HG03575 (cell line): ENCODE measurements around the gene NCK1.

Experiments used
- ATAC-seq: cut with Tn5 transposase; IDR thresholded peaks from one replicate; pipeline ENCODE4 v1.9.1; 2021; ENCODE audit not compliant: unreplicated experiment, insufficient number of reproducible peaks, low FRiP score; ENCODE audit errors: extremely low read depth

The NCK1 gene

DNA sequence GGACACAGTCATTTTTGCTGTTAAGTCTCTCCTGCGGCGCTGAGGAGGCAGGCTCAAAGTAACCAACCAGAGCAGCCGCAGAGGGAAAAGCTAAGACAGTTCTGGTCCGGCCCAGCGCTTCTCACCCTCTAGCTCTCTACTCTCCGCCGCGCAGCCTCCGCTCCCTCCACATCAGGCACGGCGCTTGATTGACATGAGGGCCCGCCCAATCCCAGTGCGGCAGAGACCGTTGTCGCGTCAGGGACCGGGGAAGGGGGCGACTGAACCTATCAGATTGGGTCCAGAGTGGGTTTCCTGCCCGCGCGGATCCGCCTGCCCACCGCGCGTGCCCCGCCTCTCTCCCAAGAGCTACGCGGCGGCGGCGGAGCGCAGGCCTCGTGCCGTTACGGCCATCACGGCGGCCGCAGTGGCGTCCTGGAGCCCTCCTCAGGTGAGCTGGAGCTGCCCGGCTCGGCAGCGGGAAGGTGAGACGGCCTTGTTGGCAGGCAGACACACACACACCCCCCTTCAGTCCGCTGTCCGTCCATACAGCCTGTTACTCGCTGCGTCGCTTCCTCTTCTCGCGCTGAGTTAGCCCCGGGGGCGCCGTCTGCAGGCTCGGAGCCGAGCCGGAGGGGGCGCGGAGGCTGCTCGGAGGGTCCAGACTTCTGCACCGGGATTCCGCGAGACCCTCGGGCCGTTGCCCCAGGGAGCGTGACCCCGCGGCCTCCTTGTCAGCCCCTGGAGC lies at the start of gene NCK1:
Gene NCK1 (plus strand): TSS at position 319 of the 727 bp plus-strand sequence. CDS start 65,794 bp downstream, outside the sequence.
- ATAC-seq = peak; percentile 92

DNA sequence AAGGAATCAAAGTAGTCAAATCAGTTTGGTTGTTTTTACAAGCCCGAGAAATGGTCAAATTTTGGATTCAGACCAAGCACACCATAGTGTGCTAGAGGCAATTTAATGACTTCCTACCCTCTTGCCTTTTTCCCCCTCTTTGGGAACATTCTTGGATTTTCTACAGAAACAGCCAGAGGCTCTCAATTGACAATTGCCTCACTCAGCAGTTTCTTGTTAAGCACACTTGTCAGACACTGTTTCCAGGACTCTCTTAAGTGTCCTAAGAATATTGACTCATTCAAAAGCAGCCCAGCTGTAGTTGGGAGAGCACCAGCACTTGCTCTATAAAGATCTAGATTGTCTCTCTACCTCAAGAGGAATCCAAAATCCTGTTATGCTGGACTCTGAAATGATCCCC lies 44.6 kb upstream of the NCK1 start:
- ATAC-seq = no peak

DNA sequence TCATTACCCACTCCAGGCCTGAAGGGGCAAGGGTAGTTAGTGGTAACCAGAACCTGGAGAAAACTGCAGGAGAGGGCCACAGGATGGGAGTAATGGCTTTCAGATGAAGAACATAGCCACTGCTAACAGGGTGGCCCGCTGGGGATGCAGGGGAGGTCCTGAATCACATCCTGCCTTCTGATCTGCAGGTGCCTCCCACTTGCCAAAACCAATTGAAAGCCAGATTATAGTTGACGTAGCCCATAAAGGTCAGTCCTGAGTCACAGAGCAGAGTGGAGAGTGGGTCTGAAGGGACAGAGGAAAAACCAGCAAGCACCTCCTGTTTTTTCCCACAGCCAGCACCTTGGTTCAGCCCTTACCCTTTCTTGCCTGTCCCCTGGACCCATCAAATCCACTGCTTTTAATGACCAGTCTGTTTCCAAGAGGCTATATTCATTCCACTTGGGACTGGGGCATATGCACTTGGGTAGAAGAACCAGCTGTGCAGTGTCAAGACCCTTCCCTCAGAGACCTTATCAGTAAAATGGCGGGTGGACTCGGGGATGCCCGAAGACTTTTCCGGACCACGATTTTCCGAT lies 43.7 kb upstream of the NCK1 start:
- no peak for ATAC-seq

DNA sequence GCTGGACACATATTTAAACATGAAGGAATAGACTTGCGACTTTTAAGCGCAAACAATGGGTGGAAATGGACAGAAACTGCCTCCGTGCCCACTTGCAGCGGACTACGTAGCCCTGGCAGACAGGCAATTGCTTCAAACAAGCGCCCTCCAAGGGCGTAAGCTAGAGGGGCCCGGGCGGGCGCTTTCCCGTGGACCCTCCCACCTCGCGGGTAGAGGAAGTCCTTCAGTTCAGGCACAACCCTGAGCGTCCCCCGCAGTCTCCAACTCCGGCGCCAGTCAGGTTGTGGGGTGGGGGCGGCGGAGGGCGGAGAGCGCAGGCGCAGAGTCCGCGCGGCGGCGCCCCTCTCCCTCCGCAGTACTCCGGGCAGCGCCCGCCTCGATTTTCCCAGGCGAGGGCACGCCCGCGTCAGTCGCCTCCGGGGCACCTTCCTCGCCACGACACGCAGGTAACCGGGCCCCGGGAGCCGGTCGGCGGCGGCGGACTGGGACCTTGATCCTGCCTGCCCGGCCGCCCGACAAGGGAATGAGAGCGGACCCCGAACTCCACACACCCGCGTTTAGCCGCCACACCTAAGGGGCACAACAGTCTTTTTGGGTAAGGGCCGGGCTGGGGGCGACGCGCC lies 43.1 kb upstream of the NCK1 start, which contains the start of gene SLC35G2:
Gene SLC35G2 (plus strand): TSS at position 358 of the 623 bp plus-strand sequence. CDS start 35,335 bp downstream, outside the sequence.
- ATAC-seq = no peak

DNA sequence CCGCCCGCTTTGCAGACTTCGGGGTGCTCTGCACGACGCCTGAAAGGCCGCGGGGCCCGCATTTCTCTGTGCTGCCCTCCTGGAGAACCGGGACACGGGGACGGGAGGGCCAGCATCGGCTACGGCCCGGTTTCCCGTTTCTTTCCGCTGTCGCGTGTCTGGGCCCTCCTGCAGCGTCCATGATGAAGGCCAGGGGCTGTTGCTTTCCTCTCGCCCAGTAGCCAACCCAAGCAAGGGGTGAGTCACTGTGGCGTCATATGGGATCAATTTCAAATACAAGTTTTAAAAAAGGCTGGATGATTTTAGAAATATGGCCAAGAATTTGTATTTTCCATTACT lies 42.6 kb upstream of the NCK1 start:
- ATAC-seq = no peak

DNA sequence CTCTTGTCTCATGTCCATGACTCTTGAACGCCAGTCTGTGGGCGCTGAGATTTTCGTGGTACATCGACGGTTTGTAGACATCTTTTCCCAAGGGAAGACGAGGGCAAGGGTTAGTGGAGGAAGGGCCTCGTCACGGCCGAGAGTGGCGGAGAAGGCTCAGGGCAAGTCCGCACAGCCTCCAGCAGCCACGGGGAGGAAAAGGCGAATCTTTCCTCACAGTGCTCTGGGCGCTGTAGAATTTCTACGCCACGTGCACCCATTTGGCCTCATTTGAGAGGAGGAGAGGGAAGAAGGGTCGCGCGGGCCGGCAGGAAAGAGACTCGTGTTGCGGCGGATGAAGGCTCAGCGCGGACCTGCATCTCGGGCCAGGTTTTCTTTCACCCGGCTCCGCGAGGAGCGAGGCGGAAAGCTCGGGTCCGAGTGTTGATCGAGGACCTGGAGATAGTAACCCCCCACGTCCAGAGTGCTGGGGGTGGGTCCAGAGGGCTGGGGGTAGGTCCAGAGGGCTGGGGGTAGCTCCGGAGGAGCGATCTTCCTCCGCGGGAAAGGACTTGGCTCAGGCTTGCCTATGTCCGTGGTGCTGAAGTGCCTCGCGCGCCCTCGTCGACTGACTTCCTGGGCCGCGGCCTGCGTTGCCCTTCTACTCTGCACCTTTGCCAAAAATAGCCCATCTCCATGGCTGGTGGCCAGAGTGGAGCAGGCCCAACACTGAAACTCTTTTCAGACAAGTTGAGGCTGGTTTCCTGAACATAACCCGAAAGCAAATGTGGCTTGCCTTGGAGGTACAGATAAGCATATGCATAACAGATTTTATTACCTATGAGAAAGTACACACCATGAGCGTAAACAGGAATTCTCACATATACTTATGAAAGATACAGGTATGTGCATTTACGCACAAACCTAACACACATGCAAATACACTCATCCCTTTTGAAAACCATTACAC lies 42.0 kb upstream of the NCK1 start:
- no peak for ATAC-seq

DNA sequence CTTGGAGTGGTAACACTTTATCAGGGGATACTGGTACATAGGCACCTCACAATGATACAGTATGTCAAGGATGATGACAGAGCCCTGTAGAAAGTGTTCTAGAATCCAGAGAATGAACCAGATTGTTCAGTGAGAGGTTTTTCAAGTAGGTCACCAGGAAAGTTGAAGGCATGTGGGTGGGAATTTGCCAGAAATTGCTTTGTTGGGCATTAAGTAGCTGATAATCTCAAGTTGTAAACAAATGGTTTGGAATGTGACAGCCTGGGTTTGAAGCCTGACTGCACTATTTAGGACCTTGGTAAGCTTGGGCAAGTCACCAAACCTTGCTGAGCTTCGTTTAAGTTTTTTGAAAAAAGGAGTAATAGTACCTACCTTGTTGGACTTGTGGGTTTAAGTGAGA lies 30.5 kb upstream of the NCK1 start:
- no peak for ATAC-seq

DNA sequence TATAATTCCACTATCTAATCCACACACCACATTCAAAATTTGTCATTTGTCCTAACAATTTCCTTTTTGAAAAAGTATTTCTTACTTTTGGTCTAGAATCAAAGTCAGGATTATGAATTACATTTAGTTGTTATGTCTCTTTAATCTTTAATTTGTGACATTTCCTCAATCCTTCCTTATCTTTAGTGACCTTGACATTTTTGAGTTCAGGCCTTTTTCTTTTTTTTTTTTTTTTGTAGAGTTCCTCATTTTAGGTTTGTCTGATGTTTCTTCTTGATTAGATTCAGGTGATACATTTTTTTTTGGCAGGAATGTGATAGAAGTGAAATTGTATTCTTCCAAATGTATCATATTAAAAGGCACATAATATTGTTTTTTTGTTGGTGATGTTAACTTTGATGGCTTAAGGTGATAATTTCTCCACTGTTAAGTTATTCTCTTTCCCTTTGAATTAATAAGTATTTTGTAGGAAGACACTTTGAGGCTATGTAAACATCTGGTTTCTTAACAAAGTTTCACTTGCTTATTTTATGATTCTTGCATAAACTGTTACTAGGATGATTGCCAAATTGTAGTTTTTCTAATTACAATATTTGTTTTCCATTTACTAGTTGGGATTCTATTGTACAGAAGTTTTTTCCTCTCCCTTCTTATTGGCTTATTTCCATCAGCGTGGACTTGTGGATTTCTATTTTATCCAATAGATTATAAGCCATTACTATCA lies 26.8 kb upstream of the NCK1 start:
- no peak for ATAC-seq

DNA sequence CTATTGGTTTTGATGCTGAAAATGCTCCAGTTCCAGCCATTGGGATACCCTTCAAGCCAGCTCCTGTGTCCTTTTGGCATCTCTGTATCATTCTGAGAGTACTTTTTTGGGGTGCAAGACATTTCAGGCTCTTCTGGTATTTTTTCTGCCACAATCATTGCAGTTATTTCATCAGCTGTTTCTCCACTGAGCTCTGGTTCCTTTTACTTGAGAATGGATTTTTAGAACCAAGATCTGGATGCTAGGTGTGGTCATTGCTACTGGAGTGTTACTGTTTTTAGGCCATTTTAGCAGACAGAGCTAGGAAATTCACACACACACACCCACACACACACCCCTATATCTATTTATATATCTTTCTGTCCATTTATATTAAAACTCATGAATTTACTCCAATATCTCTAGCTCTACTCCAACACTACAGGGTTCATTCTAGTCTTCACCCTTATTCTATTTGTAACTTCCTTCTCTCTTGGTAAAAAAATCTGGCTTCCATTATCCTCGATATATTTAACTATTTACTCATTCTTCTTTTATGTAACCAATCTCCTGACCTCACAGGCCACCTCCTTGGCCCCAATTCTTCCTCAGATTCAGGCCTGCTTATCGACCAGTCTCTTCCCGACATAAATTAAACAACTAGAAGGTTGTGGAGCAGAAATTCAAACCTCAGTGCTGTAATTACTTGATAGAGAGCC lies 26.0 kb upstream of the NCK1 start:
- ATAC-seq = no peak

DNA sequence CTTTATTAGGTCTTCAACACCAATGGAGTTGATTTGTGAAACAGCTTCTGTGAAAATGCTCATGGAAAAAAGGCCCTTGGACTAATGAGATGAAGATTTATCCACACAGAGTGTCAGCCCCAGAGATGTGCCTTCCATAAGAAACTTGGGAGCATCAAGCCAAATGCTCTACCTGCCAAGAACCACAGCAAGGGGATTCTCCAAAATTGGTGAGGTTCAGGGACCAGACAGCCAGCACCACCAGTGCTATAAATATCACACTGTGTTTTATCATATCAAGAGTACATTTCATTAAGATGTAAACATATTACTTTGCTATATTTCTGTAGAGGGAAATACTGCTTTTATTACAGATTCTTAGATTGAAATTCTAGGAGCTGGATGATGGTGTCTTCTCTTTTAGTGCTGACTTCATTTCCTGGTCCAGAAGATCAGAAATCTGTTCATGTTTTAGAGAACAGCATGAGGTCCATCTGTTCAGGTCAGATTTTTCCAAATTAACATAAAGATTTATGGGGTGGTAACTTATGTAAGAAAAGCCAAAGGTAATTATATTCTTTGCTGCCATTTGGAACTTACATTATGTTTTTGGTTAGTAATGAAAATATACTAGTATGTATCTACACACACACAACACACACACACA lies 25.4 kb upstream of the NCK1 start:
- ATAC-seq = no peak

DNA sequence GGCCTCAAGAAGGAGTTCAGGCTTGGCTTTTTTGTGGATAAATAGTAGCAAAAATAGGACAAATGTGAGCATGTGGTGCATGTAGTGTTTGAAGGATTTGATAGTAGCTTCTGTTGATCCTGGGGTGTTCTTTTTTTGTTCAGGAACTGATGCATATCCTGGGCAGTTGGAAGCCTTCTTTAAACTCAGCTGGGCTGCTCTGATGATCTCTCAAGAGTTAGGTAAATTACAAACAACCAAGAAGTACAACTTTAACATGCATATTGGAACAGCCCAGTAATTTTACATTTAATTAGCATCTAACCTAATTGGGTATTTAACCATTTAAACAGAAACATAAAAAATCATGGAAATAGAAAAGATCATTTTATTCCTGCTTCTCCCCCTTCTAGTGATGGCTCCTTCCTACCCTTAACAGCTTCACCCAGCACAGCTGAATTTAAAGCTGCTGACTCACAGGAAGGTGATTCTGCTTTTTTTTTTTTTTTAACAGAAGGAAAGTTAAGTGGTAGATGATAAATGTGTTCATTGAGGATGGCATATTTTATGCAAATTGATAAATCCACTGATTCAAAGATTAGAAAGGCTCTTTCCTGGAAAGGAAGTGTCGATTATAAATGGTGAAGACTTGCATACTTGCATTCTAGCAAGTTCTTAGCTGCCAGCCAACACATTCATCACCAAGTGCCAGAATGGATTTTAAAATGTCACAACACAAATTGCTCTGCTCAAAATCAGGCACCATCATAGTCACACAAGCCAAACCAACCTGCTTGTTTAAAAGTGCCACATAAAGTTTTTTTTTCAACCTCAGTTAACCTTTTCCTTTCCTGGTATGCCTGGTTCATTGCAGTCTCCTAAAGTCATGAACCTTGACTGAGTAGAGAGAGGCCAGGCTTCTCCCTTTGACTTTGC lies 23.1 kb upstream of the NCK1 start:
- ATAC-seq = no peak

DNA sequence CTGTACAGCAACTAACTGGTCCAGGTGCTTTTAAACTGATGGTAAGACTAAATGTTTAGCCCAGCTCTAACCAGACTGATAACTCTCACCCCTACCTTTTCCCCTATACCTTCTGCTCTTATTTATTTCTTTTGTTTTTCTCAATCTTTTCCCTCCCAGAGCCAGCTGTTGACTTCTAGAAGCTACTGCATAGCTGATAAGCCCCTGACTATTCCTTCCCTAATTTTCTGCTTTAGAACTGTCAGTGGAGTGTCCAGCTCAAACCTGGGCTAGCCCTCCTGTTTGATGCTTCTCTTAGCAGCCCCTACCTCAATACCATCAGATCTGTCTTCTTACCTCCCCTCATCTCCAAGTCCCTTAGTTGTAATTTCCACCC lies 22.5 kb upstream of the NCK1 start:
- no peak for ATAC-seq

DNA sequence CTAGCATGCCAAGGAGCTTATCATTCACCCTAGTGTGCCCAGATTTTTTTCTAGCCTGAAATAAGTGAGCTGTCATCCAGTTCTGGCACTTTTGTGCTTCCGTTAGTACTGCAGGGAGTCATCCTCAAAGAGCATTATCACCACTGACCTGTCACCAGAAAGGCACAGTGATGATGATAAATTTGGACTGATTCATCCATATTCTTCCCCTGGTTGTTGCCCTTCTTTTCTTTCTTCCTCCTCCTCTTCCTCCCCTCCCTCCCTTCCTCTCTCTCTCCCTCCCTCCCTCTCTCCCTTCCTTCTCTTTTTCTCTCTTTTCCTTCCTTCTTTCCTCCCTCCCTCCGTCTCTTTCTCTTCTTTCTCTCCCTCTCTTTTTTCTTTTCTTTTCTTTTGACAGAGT lies 21.8 kb upstream of the NCK1 start:
- no peak for ATAC-seq

DNA sequence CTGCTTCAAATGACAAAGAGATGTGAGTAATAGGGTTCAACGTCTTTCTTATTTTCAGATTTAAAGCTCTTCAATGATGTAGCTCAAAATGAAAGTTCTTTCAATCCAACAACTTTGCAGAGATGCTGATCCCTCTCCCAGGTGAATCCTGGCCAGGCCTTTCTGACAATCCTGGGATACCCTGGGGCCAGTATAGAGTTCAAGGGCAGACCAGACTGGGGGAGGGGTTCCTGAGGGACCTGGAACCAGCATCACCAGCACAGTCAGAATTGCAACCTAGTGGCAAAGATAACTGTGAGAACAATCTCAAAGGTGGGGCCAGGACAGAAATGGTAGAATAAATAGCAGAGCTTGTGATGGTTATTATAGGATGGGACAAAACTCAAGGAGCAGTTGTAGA lies 19.7 kb upstream of the NCK1 start:
- ATAC-seq = no peak

DNA sequence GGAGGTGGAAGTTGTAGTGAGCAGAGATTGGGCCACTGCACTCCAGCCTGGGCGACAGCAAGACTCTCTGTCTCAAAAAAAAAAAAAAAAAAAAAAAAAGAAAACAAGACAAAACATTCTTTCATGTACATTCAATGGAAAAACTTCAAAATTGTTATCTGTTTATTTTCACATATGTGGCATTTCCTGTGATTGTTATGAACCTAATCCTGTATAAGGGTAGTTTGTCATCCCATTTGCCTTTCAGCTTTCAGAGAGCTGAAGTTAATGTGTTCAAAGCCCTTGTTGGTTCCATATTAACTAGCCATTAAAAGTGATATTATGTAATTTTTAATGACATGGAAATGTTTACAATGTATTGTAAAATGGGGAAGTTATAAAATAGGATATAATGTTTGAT lies 17.3 kb upstream of the NCK1 start:
- no peak for ATAC-seq

DNA sequence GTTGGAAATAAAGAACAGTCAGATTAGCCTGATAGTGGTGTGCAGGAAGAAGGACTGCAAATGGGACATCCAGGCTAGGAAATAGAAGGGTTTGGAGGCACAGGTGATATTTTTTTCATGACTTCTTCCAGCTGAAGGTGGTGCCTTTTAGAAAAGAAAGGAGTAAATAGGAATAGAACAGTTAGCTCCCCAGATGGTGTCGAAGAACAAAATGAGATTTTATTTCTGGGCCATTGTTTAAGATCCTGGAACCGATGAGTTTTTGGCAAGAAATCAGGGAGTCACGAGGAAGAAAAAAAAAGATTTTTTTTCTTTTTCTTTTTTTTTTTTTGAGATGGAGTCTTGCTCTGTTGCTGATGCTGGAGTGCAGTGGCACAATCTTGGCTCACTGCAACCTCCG lies 9.8 kb upstream of the NCK1 start:
- ATAC-seq = no peak

DNA sequence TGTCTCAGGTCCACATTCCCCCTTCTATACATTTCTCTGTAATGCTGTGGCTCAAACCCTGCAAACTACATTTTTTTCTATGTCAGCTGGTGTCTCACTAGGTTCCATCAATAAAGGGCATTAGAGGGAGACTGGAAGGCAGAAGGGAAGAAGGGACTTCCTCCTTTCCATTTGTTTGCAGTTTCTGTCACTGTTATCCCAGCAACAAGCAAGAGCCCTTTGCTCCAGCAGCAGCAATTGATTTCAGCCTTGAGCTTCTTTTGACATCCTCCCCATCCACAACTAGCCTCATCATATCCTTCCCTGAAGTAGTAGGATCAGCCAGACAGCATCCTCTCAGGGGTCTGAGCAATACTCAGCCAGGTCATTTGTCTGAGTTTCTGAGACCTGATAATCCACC lies 5.3 kb upstream of the NCK1 start:
- no peak for ATAC-seq
